GOT3 (cell line): Measurements from ENCODE around the gene AMFR.

Experiments used
- DNase-seq: peaks from one replicate; lab custom pipeline; 2025; ENCODE audit warnings: mixed read lengths; lab: John Stamatoyannopoulos, UW

AMFR gene

DNA sequence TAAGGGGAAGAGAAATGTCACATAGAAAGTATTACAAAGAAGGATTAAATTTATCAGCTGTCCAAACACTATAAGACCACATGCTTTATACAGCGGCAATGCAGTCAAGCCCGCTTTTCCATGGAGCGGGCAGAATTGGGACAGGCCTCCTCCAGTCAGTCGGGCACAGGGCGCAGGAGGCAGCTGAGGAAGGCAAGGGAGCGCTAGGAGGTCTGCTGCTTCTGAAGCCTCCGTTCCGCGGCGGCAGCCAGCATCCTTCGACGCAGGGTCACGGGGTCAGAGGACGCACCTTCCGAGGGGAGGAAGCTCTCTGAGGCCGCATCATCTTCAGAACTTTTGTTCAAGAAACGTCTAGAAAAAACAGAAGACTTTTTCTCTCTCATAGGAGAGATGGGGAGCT, 62.6 kb downstream of the AMFR start:
- no peak for DNase-seq

DNA sequence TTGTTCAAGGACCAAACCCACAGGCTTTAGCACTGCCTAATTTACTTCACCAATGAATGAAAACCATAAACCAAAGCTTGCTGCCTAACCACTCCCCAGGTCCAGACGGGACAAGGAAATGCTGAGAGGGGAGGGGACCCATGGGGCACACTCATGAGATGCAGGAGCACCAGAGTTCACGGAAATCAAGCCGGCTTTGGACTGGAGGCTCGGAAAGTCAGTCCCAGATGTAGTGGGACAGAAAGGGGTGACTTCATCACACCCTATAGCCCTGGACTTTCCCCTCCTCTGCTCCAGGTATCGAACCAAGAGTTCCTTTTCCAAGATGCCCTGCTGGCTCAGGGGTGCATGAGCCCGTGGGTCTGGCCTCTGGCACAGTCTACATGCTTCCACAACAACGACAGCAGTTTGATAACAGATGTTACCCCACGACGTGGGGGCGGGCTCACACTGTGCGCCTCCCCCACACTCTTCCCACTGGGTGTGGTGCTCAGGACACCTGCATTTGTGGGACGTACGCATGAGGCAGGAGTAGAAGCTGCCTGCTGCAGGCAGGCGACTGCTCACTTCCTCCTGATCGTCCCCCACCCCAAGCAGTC, 63.2 kb downstream of the AMFR start:
- no peak for DNase-seq

GRCh38 chr16:56360117-56361008, 65.0 kb downstream of the AMFR start:
- no peak for DNase-seq

- DNase-seq: no peak
Observed at GRCh38 chr16:56357765-56358322, 67.5 kb downstream of the AMFR start.

DNA sequence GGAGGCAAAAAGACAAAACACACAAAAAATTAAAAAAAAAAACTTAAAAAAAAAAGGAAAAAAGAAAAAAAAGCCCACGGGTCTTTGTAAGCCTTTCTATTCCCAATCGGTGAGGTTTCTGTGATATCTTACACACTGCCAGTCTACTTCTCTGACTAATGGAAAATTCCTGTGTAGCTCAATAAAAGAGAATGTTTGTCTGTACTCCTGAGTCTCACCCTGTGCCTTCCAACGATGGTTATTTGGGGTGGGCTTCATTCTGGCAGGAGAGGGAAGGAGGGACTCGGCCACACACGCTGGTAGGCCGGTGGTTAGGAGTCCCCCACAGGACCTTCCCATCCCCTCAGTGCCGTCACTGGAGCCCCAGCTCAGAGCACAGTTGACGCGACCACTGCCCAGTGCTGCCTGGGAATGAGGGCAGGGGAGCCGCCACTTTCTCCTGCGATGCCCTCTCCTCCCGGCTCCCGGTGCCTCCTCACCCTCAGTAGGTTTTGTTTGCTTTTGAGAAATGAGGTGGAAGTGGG, 68.0 kb downstream of the AMFR start:
- DNase-seq: no peak

- peak; percentile 26 for DNase-seq
Observed at GRCh38 chr16:56356276-56357240, 68.8 kb downstream of the AMFR start.

GRCh38 chr16:56355786-56356275, 69.5 kb downstream of the AMFR start:
- DNase-seq: no peak

DNA sequence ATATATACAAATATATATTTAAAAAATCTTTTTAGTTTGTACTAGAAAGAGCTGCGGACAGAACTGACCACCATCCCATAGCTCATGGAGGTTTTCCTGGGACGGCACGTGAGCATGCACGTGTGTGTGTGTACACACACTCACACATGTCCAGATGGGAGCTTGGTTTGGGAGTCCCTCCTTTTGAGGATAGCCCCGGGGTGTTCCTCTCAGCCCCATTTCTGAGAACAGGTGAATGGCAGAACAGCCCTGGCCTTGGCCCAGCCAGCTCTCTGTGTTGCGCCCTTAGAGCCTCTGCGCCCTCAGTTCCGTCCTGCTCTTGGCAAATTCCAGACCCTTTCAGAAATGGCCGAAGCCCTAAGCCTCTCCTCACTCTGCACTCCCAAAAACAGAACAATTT, 70.1 kb downstream of the AMFR start:
- no peak for DNase-seq

DNA sequence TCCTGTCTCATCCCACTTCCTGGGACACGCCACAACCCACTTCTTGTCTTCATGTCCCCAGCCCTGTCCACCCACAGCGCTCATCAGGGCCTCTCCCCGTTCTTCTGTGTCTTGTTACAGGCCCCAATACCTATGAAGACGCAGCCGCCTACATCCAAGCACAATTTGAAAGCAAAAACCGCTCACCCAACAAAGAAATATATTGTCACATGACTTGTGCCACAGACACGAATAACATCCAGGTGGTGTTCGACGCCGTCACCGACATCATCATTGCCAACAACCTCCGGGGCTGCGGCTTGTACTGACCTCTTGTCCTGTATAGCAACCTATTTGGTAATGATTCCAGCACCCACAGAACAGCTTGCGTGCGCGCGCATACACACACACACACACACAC, 70.6 kb downstream of the AMFR start:
- DNase-seq: no peak

- DNase-seq: no peak
Observed at GRCh38 chr16:56354016-56354415, 71.3 kb downstream of the AMFR start.

DNA sequence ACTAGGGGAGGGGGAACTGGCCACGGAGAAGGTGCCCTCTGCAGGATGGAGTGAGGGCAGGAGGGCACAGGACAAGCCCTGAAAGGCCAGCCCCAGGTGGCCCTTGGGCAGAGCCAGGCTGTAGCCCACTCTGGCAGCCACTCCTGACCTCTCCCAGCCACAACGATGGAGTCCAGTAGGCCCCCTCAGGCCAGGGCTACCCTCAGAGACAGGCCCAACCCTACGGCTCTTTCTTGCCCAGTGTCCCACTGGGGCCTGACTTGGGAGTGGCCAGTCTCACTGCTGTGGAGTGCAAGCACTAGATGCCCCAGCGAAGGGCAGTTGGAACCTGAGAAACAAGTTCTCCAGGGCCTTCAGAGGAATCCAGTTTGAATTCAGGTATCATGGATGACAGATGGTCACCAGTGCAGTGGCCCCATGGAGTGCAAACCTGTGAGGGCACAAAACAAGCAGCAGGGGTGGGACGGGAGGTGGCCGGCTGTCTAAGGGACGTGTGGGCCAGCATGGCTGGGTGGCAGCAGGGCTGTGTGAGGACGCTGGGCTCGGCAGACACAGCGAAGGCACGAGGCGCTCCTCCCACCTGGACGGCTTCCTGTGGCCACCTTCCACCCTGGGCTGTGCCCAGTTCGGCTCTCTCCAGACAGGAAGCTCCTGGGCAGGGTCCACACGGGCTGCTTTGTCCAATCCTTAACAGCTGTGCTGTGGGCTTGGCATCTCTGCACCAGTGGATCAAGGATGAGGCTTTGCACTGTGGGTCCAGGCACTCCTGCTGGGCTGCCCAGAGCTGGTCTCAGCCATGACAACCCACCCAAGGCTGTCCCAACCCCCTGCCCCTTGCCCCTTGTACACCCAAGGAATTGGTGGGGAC, 72.1 kb downstream of the AMFR start:
- no peak for DNase-seq

GRCh38 chr16:56352351-56353053, 72.8 kb downstream of the AMFR start:
- no peak for DNase-seq

- DNase-seq: no peak
Observed at GRCh38 chr16:56351481-56351880, 73.9 kb downstream of the AMFR start.

- no peak for DNase-seq
Observed at GRCh38 chr16:56350491-56351405, 74.6 kb downstream of the AMFR start.

DNA sequence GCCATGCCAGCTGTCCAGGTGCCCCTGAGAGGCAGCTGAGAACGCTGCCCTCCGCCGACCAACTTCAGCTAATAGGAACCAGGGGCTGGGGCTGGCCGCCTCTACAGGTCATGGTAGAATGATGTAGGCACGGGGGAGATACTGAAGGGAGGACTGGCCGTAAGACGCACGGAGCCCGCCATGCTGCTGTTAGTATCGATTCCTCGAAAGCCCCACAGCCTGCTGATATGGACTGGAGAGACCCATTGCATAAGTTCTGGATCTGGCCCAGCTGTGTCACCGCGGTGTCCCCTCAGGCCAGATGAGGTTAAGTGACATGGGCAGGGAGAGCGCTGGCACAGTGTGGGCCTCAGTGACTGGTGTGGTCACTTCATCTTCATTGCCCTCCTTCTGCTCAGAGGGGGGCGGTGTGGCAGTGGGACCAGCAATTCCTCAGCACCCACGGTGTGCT, 75.6 kb downstream of the AMFR start:
- no peak for DNase-seq

DNA sequence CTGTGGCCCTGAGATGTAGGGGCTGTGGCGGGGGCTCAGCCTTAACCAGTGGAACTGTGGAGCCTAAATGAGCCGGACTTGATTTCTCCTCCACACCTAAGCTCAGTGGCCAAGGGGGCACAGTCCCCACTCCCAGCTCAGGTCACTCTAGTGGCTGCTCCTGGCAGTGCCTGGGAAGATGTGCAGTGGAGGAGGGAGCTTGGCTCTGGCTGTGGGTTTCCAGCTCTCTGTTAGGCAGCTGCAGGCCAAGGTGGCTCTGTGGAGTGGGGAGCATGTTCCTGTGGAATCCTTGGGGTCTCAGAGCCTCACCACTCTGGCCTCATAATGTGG, 76.3 kb downstream of the AMFR start:
- DNase-seq: no peak

- no peak for DNase-seq
Observed at GRCh38 chr16:56348168-56349085, 76.9 kb downstream of the AMFR start.

GRCh38 chr16:56347670-56348069, 77.7 kb downstream of the AMFR start:
- DNase-seq: no peak
